NCI-H2196 treated with DMSO at 0.1 percent for 48 hours (cell line): ENCODE results near the gene SSBP3.
"Not testable (repeated sequence)": the region's sequence is repeated elsewhere in the genome, so short reads cannot be mapped to it uniquely, and the experiment has no call there.

Experiments used
- DNase-seq: peaks from one replicate; lab custom pipeline; 2025; ENCODE audit not compliant: unreplicated experiment; lab: John Stamatoyannopoulos, UW

SSBP3 gene

DNA sequence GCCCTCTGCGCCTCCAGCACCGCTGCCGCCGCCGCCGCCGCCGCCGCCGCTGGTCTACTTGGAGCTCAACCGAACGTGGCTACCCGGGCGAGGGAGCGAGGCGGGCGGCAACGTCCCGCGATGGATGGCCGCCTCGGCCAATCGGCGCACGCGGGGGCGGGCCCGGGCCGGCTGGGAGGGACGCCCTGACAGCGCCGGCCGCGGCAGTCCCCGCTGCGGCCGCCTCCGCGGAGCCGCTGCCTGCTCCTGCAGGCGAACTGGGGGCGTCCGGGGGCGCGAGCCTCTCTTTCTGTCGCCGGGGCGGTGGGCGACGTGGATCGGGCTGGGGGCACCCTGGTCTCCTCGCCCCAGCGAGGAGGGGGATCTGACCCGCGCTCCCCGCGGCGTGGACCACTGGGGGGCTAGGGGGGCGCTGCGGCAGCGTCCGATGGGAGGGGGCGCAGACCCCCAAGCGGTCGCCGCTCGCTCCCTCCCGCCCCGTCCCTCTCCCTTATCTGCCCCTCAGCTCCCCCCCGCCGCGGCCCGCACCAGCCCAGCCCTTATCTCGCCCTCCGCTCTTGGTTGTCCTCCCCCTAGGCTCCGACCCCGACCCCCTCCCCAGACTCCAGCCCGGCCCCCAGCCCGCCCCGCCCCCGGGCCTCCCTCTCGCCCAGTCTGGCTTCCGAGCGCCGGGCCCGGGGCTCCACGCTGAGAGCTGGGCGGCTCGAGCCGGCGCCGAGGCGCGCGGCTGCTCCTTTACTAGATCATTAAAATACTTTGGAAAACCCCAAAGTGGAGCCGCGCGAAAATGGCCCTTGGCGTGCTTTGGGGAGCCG lies at the start of gene SSBP3:
TSS of gene SSBP3 (minus strand) at position 56 of the 815 bp plus-strand sequence.
- peak; percentile 90 for DNase-seq

DNA sequence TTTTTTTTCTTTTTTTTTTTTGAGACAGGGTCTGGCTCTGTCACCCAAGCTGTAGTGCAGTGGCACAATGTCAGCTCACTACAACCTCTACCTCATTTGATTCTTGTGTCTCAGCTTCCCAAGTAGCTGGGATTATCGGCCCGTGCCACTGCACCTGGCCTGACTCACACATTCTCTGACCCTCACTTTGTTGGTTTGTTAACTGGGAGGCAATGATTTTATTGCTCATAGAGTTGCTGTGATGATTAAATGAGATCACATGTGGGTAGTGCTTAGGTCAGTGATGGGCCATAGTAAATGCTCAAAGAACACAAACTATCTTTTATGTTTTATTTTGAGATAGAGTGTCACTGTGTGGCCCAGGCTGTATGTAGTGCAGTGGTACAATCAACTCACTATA lies 47.3 kb upstream of the SSBP3 start:
- no peak for DNase-seq

DNA sequence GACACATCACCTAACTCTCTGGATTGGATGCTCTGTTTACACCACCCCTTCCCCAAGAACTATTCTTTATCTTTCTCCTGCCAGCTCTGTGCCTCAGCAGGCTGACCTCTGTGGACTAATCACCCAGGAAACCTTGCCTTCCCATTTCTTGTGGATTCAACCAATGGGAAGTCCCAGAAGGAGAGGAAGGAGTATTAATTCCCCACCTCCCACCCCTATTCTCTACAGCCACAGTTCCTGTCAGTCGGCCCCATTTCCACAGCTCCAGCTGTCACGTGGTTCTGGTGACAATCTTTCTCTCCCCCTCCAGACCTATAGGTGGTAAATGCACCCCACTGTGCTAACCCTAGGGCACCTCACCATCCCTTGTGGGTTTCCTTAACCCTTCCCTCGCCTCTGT lies 46.8 kb upstream of the SSBP3 start:
- DNase-seq: no peak

DNA sequence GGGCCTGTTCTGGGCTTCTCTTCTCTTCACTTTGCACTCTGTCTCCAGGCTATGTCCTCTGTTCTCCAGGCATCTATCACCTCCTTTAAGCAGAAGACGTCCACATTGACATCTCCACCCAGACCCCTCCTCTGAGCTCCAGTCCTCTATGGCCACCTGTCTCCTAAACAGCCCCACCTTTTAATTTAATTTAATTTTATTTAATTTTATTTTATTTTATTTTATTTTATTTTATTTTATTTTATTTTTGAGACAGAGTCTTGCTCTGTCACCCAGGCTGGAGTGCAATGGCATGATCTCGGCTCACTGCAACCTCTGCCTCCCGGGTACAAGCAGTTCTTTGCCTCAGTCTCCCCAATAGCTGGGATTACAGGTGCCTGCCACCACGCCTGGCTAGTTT lies 43.2 kb upstream of the SSBP3 start:
- DNase-seq: not testable (repeated sequence)

DNA sequence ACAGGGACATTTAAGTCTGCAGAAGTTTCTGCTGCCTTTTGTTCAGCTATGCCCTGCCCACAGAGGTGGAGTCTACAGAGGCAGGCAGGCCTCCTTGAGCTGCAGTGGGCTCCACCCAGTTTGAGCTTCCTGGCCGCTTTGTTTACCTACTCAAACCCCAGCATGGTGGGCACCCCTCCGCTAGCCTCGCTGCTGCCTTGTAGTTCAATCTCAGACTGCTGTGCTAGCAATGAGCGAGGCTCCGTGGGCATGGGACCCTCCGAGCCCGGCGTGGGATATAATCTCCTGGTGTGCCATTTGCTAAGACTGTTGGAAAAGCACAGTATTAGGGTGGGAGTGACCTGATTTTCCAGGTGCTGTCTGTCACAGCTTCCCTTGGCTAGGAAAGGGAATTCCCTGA lies 42.6 kb upstream of the SSBP3 start:
- not testable (repeated sequence) for DNase-seq

DNA sequence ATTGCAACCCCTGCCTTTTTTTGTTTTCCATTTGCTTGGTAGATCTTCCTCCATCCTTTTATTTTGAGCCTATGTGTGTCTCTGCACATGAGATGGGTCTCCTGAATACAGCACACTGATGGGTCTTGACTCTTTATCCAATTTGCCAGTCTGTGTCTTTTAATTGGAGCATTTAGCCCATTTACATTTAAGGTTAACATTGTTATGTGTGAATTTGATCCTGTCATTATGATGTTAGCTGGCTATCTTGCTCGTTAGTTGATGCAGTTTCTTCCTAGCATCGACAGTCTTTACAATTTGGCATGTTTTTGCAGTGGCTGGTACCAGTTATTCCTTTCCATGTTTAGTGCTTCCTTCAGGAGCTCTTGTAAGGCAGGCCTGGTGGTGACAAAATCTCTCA lies 40.9 kb upstream of the SSBP3 start:
- DNase-seq: not testable (repeated sequence)

DNA sequence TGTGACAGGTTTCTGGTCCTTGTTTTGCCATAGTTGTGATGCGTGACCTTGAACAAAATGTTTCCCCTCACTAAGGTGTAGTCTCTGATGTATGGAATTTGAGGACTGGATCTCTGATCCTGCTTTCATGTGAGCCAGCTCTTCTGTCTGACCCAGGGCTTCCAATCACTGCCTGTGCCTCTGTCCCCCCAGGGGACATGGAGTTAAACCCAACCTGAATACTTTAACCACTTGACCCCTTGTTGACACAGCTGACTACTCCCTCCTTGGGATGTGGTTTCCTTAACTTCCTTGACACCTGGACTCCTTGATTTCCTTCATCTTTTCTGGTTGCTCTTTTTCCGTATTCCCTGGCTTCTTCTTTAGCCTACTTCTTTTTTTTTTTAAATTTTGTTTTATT lies 36.0 kb upstream of the SSBP3 start:
- no peak for DNase-seq

DNA sequence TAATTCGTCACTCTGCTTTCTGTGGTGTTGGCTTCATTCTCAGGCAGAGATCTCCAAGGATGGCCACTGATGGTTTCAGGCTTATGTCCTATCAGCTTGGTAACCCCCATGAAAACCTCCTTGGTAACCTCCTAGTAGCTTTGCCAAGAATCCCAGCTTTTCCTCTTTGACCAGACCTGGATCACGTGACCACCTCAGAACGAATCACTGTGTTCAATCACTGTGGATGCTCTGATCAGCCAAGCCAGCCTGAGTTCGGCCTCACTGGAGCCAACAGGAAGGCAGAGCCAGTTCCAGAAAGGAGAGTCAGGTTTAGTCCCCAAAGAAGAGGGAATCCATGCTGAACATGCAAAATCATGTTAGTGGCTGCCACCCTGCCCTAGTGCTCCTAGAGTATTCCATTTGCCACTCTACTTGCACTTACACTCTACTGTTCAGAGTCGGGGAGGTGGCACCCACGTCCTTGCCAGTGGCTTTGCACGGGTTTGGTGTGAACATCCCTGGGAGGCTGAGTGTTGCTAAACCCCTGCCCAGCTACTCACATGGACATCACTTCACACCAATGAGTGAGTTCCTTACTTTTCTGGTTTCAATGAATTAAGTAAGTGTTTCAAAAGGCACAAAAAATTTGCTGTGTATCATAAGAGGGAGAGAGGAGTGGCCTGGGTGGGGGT lies 33.5 kb upstream of the SSBP3 start:
- DNase-seq: no peak

DNA sequence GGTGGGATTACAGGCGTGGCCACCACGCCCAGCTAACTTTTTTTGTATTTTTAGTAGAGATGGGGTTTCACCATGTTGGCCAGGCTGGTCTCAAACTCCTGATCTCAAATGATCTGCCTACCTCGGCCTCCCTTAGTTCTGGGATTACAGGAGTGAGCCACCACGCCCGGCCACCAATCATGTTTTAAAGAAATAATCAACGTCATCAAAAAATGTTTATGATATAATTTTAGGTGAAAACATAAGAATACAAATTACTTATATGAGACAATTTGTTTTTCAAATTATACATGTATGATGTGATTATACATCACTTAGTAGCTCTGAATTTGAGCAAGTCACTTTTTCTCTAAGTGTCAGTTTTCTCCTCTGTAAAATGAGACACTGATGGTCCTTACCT lies 31.6 kb upstream of the SSBP3 start:
- no peak for DNase-seq

DNA sequence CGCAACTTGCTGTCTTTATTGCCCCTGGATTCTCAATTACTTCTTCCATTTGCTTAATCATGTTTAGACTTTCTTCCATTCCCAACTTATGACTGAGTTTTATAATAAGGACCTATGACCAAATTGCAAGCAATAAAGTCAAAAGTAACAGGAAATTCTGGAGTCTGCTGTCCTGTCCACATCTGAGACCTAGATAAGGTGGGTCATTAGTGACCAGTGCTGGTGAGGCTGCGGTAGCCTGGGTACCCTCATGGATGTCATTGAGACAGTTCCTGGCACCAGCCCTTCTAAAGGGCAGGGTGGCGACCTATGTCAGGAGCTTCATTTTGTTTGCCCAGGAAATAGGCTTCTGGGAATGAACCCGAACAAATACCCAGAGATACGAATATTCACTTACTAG lies 30.6 kb upstream of the SSBP3 start:
- no peak for DNase-seq

DNA sequence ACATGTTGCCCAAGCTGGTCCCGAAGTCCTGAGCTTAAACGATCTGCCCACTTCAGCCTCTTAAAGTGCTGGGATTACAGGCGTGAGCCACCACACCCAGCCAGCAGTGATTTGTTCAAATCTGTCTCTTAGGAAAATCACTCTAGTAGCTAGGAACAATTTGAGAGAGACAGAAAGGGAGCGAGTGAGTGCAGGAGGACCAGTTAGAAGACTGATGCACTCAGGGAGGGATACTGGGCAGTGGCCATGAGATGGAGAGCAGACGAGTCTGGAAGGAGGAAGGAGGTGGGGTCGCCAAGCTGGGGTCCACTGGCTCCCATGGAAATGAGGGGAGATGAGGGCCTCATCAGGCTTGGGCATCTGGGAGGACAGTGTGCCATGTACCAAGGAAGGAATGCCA lies 23.6 kb upstream of the SSBP3 start:
- no peak for DNase-seq

DNA sequence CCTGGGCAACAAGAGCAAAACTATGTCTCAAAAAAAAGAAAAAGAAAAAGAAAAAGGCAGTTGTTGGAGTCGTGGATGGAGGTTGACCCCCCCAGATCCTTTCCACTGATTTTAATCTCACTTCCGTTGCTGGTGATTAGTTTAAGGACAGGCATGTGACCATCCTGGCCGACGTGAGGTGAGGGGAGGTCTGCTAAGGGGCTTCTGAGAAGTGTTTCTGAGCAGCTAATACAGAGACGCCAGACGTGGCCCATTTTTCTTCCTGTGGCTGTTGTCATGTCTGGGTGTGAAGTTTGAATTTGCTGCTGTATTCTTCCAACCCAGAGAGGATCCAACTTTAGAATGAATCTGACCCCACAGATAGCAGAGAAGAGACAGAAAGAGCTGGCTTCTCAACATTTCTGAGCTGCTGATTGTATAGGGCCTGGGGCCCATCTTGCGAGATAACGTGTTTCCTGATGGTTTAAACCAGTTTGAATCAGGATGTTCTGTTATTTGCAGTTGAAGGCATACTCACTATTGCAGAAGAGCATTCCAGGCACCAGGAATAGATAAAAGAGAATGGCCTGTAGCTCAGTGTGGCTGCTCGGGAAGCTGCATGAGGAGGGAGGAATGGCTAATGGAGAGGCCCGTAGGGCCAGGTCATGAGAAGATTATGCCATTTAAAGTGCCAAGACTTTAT lies 22.8 kb upstream of the SSBP3 start:
- DNase-seq: no peak

DNA sequence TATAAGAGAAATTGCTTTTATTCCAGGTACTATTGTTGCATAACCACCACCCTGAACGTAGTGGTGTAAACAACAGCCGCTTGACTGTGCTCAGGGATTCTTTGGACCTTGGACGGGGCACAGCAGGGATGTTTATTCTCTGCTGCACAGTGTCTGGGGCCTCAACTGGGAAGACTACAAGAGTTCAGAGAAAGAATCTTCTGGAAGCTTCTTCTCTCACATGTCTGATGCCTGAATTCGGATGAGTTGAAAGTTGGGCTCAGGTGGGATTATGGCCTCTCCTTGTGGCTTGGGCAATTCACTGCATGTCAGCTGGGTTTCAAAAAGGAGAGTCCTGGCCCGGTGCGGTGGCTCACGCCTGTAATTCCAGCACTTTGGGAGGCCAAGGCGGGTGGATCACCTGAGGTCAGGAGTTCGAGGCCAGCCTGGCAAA lies 19.0 kb upstream of the SSBP3 start:
- DNase-seq: no peak

DNA sequence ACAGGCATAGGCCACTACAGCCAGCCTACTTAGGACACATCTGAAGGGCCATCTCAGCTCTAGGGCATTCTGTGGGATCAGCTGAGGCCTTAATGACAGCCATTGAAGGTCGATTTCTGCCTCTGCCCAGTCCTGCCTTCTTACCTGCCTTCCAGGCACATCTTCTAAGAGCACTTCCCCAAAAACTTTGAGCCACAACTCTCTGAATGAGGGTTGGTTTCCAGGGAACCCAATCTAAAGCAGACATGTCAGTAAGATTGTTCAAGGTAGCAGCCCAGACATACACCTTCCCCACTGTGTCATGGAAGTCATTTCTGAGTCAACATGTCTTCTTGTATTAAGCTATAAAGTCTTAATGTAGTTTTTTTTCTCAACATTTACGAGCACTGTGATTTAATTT lies 18.2 kb upstream of the SSBP3 start:
- no peak for DNase-seq

DNA sequence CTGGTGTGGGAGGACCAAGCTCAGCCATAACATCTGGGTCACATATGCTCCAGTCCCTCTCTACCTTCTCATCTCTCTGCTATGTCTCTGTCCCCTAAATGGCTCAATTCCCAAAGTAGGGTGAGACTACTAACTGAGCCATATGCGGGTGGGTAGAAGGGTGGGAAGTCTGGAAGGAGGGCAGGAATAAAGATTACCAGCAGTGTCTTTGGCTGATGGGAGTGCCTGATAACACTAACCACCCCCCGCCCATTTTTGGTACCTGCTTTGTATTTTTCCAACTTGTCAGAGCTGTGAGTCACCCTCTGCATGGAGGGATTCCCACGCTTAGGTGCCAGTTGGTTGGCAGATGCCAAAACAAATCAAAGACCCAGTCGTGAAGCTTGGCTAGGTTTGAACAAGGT lies 14.9 kb upstream of the SSBP3 start:
- DNase-seq: no peak

DNA sequence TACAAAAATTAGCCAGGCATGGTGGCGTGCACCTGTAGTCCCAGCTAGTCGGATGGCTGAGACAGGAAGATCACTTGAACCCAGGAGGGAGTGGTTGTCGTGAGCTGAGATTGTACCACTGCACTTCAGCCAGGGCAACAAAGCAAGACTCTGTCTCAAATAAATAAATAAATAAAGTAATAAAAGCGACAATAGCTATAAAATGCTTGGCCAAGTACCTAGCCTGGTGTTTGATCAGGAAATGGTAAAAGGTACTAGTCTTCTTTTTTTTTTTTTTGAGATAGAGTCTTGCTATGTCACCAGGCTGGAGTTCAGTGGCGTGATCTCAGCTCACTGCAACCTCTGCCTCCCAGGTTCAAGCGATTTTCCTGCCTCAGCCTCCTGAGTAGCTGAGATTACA lies 12.4 kb upstream of the SSBP3 start:
- DNase-seq: not testable (repeated sequence)

DNA sequence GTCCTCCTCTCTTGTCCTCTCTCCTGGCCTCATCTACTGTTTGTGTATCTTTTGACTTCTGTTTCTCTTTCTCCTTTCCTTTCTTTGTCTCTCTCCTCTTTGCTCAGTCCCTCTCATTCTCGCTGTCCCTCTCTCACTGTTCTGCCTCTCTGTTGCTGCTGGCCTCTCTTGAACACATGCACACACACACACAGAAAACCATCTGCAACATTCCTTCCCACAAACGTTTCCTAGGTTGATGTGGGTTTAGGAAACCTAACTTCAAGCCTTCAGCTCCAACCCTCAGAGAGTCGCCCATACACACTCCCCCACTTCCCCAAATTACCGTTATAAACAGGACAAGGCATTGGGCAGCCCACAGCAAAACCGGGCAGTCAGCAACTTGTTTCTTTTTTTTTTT lies 10.9 kb upstream of the SSBP3 start:
- DNase-seq: no peak

DNA sequence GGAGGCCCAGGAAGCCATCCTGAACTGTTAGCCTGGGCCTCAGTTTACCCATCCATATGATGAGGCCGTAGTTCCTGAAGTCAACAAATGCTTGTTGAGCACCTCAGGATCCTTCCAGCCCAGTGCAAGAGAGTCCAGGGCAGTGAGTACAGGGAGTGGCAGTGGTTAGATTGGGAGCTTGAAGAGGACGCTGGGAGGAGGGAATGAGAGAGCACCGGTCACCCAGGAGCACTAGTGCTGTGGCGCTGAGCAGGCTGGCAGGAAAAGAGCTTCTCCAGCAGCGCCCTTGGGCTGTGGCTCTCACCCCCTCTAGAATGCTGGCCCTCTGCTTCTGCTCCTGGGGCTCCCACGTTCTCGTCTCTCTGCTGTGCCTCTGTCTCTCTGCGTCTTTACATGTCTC lies 10.2 kb upstream of the SSBP3 start:
- no peak for DNase-seq

DNA sequence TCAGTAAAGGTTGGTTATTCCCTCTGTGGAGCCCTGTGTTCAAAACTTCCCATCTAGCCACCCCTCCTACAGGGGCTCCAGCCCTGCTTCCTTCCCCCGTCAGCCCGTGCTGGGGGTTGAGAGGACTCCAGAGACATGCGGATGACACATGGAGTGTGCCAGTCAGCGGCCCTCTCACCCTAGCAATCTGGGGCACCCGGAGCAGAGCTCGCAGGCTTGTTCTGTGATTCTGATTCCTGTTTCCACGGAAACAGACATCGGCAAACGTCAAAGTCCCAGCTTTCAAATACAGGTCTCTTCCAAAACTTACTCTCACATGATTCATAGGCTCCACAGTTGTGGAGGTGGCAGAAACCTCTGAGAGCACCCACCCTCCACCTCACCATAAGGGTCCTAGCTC lies 9.8 kb upstream of the SSBP3 start:
- no peak for DNase-seq

DNA sequence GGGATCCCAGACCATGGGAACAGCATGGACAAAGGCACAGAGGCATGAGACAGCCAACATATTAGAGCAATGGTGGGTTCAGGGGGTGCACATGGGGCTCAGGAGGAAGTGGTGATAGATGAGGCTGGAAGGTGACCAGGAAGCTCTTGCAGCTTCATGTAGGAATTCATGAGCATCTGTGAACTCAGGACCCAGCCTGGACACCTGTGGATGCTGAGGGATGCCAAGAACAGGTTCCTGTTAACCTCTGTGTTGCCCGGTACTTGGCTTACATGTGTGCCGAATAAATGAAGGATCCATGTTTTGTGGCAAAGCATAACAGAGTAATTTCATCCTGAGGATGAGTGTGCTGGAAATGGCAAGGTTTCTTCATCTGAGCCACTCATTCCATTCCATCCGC lies 9.3 kb upstream of the SSBP3 start:
- no peak for DNase-seq

DNA sequence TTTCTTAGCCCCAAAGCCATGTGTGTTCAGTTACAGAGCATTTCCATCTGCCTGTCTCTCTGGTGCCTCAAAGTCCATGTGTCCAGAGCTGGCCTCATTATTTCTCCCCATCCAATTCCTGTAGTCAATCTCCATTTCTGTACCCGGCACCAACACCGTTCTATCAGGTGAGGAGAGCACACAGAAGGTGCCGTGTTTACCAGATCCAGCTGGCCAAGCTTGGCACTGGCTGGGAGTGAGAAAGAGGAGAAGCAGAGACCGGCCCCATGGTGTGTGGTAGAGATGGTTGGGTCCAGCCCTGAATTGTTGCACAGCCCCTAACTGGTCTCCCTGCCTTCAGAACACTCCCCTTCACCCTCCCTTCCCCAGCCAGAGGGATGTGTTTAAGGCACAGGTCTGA lies 7.5 kb upstream of the SSBP3 start:
- DNase-seq: no peak

DNA sequence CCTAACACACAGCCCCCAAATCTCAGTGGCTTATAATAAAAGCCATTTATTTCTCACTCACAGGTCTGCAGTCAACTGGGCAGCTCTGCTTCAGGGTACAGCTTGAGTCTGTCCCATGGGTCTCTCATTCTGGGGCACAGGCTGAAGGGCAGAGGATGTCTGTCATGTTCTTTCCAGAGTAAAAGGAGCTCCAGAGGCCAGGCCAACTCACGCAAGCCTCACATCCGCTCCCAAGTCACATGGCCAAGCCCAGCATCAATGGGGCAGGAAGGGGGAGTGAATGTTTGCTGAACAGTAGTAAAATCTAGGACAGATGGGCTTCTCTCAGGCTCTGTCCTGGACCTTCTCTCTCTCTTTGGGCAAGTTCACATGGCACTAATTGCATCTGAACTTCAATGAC lies 7.1 kb upstream of the SSBP3 start:
- DNase-seq: no peak
